HuH-7 (cell line): ENCODE results near the gene TSPAN11.

Experiments
- DNase-seq: peaks from one replicate; pipeline ENCODE4 v3.0.0; 2011; ENCODE audit warnings: low spot score

The TSPAN11 gene

GRCh38 chr12:30911207-30911606, 15.3 kb upstream of the TSPAN11 start:
- no peak for DNase-seq

- no peak for DNase-seq
Measured at GRCh38 chr12:30913323-30913722, 13.2 kb upstream of the TSPAN11 start.

- no peak for DNase-seq
Measured at GRCh38 chr12:30914986-30915591, 11.5 kb upstream of the TSPAN11 start.

- no peak for DNase-seq
Measured at GRCh38 chr12:30923057-30923456, 3.5 kb upstream of the TSPAN11 start.

GRCh38 chr12:30925607-30926242, 823 bp upstream of the TSPAN11 start:
- no peak for DNase-seq

- DNase-seq = no peak
Measured at GRCh38 chr12:30927222-30927611, 669 bp downstream of the TSPAN11 start.

- DNase-seq = no peak
Measured at GRCh38 chr12:30928356-30929244, 2.1 kb downstream of the TSPAN11 start.

GRCh38 chr12:30930238-30930637, 3.7 kb downstream of the TSPAN11 start:
- no peak for DNase-seq

GRCh38 chr12:30930641-30931040, 4.1 kb downstream of the TSPAN11 start:
- no peak for DNase-seq

GRCh38 chr12:30932881-30933280, 6.3 kb downstream of the TSPAN11 start:
- no peak for DNase-seq

GRCh38 chr12:30934811-30935210, 8.3 kb downstream of the TSPAN11 start:
- DNase-seq = no peak

- DNase-seq = no peak
Measured at GRCh38 chr12:30936036-30936435, 9.5 kb downstream of the TSPAN11 start.

GRCh38 chr12:30939234-30939633, 12.7 kb downstream of the TSPAN11 start:
- DNase-seq = no peak

- no peak for DNase-seq
Measured at GRCh38 chr12:30942486-30942885, 15.9 kb downstream of the TSPAN11 start.

- DNase-seq = no peak
Measured at GRCh38 chr12:30942936-30943335, 16.4 kb downstream of the TSPAN11 start.

- no peak for DNase-seq
Measured at GRCh38 chr12:30945443-30946164, 19.1 kb downstream of the TSPAN11 start.

GRCh38 chr12:30952015-30952414, 25.5 kb downstream of the TSPAN11 start:
- no peak for DNase-seq

- no peak for DNase-seq
Measured at GRCh38 chr12:30953257-30953656, 26.7 kb downstream of the TSPAN11 start.

GRCh38 chr12:30953951-30954751, 27.6 kb downstream of the TSPAN11 start:
- DNase-seq = no peak

- DNase-seq = no peak
Measured at GRCh38 chr12:30955214-30955613, 28.7 kb downstream of the TSPAN11 start.

GRCh38 chr12:30959110-30959710, 32.7 kb downstream of the TSPAN11 start:
- DNase-seq = no peak
